HepG2 (cell line): ENCODE measurements around the gene GLB1L. TPM values are rescaled to one million over a fixed set of nuclear protein-coding genes. Genes with fewer than 3 reads are reported as not detected.
A peak's percentile ranks its signal among the peaks of the same experiment; 100 is the strongest.

Source experiments
- BCL6 ChIP-seq: IDR thresholded peaks from 2 replicates; pipeline ENCODE4 v1.6.1; 2016; ENCODE audit warnings: missing genetic modification reagents, missing compliant biosample characterization
- CBX5 ChIP-seq: sonication (generic); formaldehyde crosslinking; IDR thresholded peaks from 2 replicates; pipeline ENCODE4 v1.4.0; 2020; ENCODE audit warnings: missing genetic modification reagents, borderline replicate concordance
- EEA1 ChIP-seq: sonication (generic); formaldehyde crosslinking; IDR thresholded peaks from 2 replicates; pipeline ENCODE4 v1.5.1; 2020; ENCODE audit warnings: mild to moderate bottlenecking, missing genetic modification reagents, borderline replicate concordance
- KDM4B ChIP-seq: sonication (generic); formaldehyde crosslinking; IDR thresholded peaks from 2 replicates; pipeline ENCODE4 v1.4.0; 2020; ENCODE audit warnings: missing genetic modification reagents
- NFKBIZ ChIP-seq: IDR thresholded peaks from 2 replicates; pipeline ENCODE4 v1.6.1; 2018; ENCODE audit warnings: missing genetic modification reagents, missing compliant biosample characterization
- NFYC ChIP-seq: IDR thresholded peaks from 2 replicates; pipeline ENCODE4 v1.6.1; 2016; ENCODE audit warnings: missing genetic modification reagents, missing compliant biosample characterization
- NR2F6 ChIP-seq, 2 experiments: IDR thresholded peaks; 2 replicates each; pipeline ENCODE4 v1.6.1; 2016; ENCODE audit warnings: antibody characterized with exemption in 1 of 2, mild to moderate bottlenecking in 1 of 2
- RARA ChIP-seq: IDR thresholded peaks from 2 replicates; pipeline ENCODE4 v1.6.1; 2016; ENCODE audit warnings: missing genetic modification reagents, missing compliant biosample characterization
- SRSF1 ChIP-seq: fragments of 200-400 bp; formaldehyde crosslinking; optimal IDR thresholded peaks from 2 replicates; pipeline ENCODE3; 2017; ENCODE audit warnings: mild to moderate bottlenecking, low read depth, low read length, moderate library complexity
- TCF12 ChIP-seq, 2 experiments: fragments of 450-650 bp in 1 of 2; sonication (generic) in 1 of 2; formaldehyde crosslinking in 1 of 2; IDR thresholded peaks; 2 replicates each; pipeline versions ENCODE4 v1.6.1 to v1.8.0; 2017 to 2022; ENCODE audit warnings: antibody characterized with exemption in 1 of 2, mild to moderate bottlenecking in 1 of 2, missing genetic modification reagents in 1 of 2, moderate library complexity in 1 of 2
- TEAD3 ChIP-seq: optimal IDR thresholded peaks from 2 replicates; pipeline ENCODE3; 2016; ENCODE audit warnings: borderline replicate concordance
- ZKSCAN1 ChIP-seq: fragments of 150-350 bp; IDR thresholded peaks from 2 replicates; pipeline ENCODE4 v1.6.1; 2014; ENCODE audit warnings: low read length
- ZNF550 ChIP-seq: sonication (generic); formaldehyde crosslinking; IDR thresholded peaks from 2 replicates; pipeline ENCODE4 v1.4.0; 2020; ENCODE audit warnings: mild to moderate bottlenecking, missing genetic modification reagents, borderline replicate concordance
- ZNF713 ChIP-seq: sonication (generic); formaldehyde crosslinking; IDR thresholded peaks from 2 replicates; pipeline ENCODE4 v1.4.0; 2020; ENCODE audit warnings: mild to moderate bottlenecking, missing genetic modification reagents
- polyA plus RNA-seq, 8 experiments: library from polyadenylated mRNA; depleted of rRNA in 3 of 8; stranded (reverse) in 7 of 8; unstranded in 1 of 8; fragments of >200 nt; fragmentation: Illumina TruSeq in 4 of 8; extraction: Trizol in 4 of 8; gene quantifications; 2 replicates each; pipeline versions ENCODE4 v1.2.1 to v1.2.3, GENCODE V29; 2011 to 2016; ENCODE audit warnings: low read depth in 4 of 8, missing spikeins in 1 of 8, mixed read lengths in 1 of 8; ENCODE audit not compliant: insufficient read depth in 1 of 8
- total RNA-seq, 5 experiments: library from RNA; depleted of rRNA; stranded (reverse); fragments of >200 nt; fragmentation: Illumina TruSeq; extraction: Trizol; gene quantifications; 2 replicates each; pipeline ENCODE4 v1.2.3, GENCODE V29; 2016; ENCODE audit warnings: low read depth in 1 of 5
- TF ChIP-seq, protein P1 (sequence below), 2 experiments: sonication (generic) in 1 of 2; formaldehyde crosslinking in 1 of 2; IDR thresholded peaks; 2 replicates each; pipeline versions ENCODE4 v1.4.0 to v1.6.1; 2018 to 2020; ENCODE audit warnings: missing genetic modification reagents in 2 of 2, borderline replicate concordance in 1 of 2, low read depth in 1 of 2, mild to moderate bottlenecking in 1 of 2, missing biosample characterization in 1 of 2
- TF ChIP-seq, protein P2 (sequence below): sonication (generic); formaldehyde crosslinking; IDR thresholded peaks from 2 replicates; pipeline ENCODE4 v1.5.0; 2020; ENCODE audit warnings: mild to moderate bottlenecking, missing genetic modification reagents, borderline replicate concordance
- TF ChIP-seq, protein P3 (sequence below): sonication (generic); formaldehyde crosslinking; IDR thresholded peaks from 2 replicates; pipeline ENCODE4 v1.8.0; 2023; ENCODE audit warnings: mild to moderate bottlenecking, missing genetic modification reagents

GLB1L gene
- total and polyA plus RNA-seq, 2 of the 13 experiments (the other 11 are each of a cell fraction or from before 2014, with no cell fraction given): 6.8 to 7.3 TPM

DNA sequence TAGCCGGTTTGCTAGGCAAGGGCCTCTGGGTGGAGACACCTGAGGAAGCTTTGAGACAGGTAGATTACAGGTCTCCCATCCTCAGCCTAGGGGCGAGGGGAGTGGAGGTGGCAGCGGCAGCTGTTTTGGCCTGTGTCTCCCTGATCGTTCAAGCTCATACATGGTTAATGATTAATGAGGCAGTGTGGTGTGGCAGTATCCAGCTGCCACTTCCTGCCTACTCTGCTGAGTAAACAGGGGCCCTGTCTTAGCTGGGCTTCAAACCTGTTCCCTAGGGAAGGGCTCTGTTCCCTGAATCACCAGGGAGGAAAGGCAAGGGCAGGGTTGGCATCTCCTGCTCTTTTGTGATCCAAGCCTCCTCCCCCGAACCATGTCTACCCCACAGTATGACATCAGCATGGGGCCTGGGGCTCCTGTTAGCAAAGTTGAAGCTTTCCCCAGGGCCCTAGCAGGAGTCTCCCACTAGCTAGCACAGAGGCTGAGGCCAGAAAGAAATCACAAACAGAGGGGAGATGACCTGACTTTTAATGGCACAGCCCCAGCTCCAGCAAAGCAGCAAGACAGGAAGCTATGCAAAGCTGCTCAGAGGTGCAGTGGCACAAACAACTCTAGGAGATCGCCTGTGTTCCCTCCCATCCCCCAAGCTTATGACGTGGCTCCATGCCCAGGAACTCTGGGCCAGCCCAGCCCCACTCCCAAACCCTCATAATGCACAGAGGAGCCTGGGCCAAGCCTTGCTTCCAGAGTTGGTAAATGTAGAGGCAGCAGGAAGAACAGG is 4.1 kb upstream of the GLB1L start (continued):
- TF ChIP-seq NFYC (CRISPR knock-in tag) (no peak), RARA (CRISPR knock-in tag) (no peak; the same call in none of the 2 replicates), TCF12 (IDR thresholded peaks at IDR 0.05) (no peak), TCF12 (CRISPR knock-in tag; IDR thresholded peaks at IDR 0.05) (no peak), CBX5 (CRISPR knock-in tag) (peak; percentile 55; the same call in 1 of the 2 replicates), NR2F6 (IDR thresholded peaks at IDR 0.05) (peak; percentile 28; the same call in 1 of the 2 replicates), NR2F6 (CRISPR knock-in tag; IDR thresholded peaks at IDR 0.05) (peak; percentile 30; the same call in 1 of the 2 replicates), SRSF1 (peak; percentile 45), ZKSCAN1 (no peak), TEAD3 (CRISPR knock-in tag) (peak; percentile 33), ZNF550 (CRISPR knock-in tag) (0 out of 2 replicates have a peak, but pooled peaks have one; percentile 55), EEA1 (CRISPR knock-in tag) (0 out of 2 replicates have a peak, but pooled peaks have one; percentile 69), ZNF713 (0 out of 2 replicates have a peak, but pooled peaks have one; percentile 32), BCL6 (CRISPR knock-in tag) (peak; percentile 36; the same call in 1 of the 2 replicates), NFKBIZ (peak; percentile 62; the same call in 1 of the 2 replicates), KDM4B (CRISPR knock-in tag) (peak; percentile 62; the same call in 1 of the 2 replicates)
- TF ChIP-seq, protein P1, sequence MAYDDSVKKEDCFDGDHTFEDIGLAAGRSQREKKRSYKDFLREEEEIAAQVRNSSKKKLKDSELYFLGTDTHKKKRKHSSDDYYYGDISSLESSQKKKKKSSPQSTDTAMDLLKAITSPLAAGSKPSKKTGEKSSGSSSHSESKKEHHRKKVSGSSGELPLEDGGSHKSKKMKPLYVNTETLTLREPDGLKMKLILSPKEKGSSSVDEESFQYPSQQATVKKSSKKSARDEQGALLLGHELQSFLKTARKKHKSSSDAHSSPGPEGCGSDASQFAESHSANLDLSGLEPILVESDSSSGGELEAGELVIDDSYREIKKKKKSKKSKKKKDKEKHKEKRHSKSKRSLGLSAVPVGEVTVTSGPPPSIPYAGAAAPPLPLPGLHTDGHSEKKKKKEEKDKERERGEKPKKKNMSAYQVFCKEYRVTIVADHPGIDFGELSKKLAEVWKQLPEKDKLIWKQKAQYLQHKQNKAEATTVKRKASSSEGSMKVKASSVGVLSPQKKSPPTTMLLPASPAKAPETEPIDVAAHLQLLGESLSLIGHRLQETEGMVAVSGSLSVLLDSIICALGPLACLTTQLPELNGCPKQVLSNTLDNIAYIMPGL (CRISPR knock-in tag; IDR thresholded peaks at IDR 0.05; ENCODE audit: borderline replicate concordance in 1 of 2, low read depth in 1 of 2): peak in 1 of 2 experiments; percentile 70; a peak in 3 of 4 replicates
- TF ChIP-seq, protein P2, sequence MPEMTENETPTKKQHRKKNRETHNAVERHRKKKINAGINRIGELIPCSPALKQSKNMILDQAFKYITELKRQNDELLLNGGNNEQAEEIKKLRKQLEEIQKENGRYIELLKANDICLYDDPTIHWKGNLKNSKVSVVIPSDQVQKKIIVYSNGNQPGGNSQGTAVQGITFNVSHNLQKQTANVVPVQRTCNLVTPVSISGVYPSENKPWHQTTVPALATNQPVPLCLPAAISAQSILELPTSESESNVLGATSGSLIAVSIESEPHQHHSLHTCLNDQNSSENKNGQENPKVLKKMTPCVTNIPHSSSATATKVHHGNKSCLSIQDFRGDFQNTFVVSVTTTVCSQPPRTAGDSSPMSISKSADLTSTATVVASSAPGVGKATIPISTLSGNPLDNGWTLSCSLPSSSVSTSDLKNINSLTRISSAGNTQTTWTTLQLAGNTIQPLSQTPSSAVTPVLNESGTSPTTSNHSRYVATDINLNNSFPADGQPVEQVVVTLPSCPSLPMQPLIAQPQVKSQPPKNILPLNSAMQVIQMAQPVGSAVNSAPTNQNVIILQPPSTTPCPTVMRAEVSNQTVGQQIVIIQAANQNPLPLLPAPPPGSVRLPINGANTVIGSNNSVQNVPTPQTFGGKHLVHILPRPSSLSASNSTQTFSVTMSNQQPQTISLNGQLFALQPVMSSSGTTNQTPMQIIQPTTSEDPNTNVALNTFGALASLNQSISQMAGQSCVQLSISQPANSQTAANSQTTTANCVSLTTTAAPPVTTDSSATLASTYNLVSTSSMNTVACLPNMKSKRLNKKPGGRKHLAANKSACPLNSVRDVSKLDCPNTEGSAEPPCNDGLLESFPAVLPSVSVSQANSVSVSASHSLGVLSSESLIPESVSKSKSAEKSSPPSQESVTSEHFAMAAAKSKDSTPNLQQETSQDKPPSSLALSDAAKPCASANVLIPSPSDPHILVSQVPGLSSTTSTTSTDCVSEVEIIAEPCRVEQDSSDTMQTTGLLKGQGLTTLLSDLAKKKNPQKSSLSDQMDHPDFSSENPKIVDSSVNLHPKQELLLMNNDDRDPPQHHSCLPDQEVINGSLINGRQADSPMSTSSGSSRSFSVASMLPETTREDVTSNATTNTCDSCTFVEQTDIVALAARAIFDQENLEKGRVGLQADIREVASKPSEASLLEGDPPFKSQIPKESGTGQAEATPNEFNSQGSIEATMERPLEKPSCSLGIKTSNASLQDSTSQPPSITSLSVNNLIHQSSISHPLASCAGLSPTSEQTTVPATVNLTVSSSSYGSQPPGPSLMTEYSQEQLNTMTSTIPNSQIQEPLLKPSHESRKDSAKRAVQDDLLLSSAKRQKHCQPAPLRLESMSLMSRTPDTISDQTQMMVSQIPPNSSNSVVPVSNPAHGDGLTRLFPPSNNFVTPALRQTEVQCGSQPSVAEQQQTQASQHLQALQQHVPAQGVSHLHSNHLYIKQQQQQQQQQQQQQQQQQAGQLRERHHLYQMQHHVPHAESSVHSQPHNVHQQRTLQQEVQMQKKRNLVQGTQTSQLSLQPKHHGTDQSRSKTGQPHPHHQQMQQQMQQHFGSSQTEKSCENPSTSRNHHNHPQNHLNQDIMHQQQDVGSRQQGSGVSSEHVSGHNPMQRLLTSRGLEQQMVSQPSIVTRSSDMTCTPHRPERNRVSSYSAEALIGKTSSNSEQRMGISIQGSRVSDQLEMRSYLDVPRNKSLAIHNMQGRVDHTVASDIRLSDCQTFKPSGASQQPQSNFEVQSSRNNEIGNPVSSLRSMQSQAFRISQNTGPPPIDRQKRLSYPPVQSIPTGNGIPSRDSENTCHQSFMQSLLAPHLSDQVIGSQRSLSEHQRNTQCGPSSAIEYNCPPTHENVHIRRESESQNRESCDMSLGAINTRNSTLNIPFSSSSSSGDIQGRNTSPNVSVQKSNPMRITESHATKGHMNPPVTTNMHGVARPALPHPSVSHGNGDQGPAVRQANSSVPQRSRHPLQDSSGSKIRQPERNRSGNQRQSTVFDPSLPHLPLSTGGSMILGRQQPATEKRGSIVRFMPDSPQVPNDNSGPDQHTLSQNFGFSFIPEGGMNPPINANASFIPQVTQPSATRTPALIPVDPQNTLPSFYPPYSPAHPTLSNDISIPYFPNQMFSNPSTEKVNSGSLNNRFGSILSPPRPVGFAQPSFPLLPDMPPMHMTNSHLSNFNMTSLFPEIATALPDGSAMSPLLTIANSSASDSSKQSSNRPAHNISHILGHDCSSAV (CRISPR knock-in tag): 0 out of 2 replicates have a peak, but pooled peaks have one; percentile 83
- TF ChIP-seq, protein P3, sequence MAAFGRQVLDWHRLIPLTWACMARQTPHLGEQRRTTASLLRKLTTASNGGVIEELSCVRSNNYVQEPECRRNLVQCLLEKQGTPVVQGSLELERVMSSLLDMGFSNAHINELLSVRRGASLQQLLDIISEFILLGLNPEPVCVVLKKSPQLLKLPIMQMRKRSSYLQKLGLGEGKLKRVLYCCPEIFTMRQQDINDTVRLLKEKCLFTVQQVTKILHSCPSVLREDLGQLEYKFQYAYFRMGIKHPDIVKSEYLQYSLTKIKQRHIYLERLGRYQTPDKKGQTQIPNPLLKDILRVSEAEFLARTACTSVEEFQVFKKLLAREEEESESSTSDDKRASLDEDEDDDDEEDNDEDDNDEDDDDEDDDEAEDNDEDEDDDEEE: peak; percentile 48; the same call in 1 of the 2 replicates
